WTC11 (cell line): ENCODE data around the gene ACOT13. TPM values are rescaled to one million over a fixed set of nuclear protein-coding genes. Genes with fewer than 3 reads are reported as not detected.

Source experiments
- ATF1 ChIP-seq: sonication (generic); formaldehyde crosslinking; IDR thresholded peaks from 2 replicates; pipeline ENCODE4 v1.8.1; 2023; ENCODE audit warnings: mild to moderate bottlenecking, moderate library complexity, missing genetic modification reagents
- CREB1 ChIP-seq: sonication (generic); formaldehyde crosslinking; IDR thresholded peaks from 2 replicates; pipeline ENCODE4 v1.8.0; 2023; ENCODE audit warnings: mild to moderate bottlenecking, missing genetic modification reagents
- CREM ChIP-seq: sonication (generic); formaldehyde crosslinking; IDR thresholded peaks from 2 replicates; pipeline ENCODE4 v1.8.1; 2022; ENCODE audit warnings: mild to moderate bottlenecking, missing genetic modification reagents, moderate library complexity
- FOXP1 ChIP-seq: sonication (generic); formaldehyde crosslinking; IDR thresholded peaks from 2 replicates; pipeline ENCODE4 v1.8.0; 2022; ENCODE audit warnings: missing genetic modification reagents, mild to moderate bottlenecking, moderate library complexity, borderline replicate concordance
- GTF2I ChIP-seq: fragments of 250-450 bp; sonication (Bioruptor Pico); conservative IDR thresholded peaks from 2 replicates; pipeline ENCODE4 v1.4.0; 2021; ENCODE audit warnings: mild to moderate bottlenecking
- JAZF1 ChIP-seq: fragments of 250-450 bp; sonication (Bioruptor Pico); IDR thresholded peaks from 2 replicates; pipeline ENCODE4 v1.9.0; 2021; ENCODE audit warnings: moderate library complexity, mild to moderate bottlenecking, inconsistent platforms
- JUN ChIP-seq: sonication (generic); formaldehyde crosslinking; IDR thresholded peaks from 2 replicates; pipeline ENCODE4 v1.8.0; 2023; ENCODE audit warnings: mild to moderate bottlenecking, missing genetic modification reagents
- NFE2L1 ChIP-seq: sonication (generic); formaldehyde crosslinking; IDR thresholded peaks from 2 replicates; pipeline ENCODE4 v1.8.1; 2023; ENCODE audit warnings: missing genetic modification reagents
- NFYB ChIP-seq: sonication (generic); formaldehyde crosslinking; conservative IDR thresholded peaks from 2 replicates; pipeline ENCODE4 v1.8.0; 2022; ENCODE audit warnings: low read depth, missing genetic modification reagents
- NR1H2 ChIP-seq: sonication (generic); formaldehyde crosslinking; IDR thresholded peaks from 2 replicates; pipeline ENCODE4 v1.9.0; 2021; ENCODE audit warnings: mild to moderate bottlenecking, moderate library complexity, missing genetic modification reagents
- NR3C1 ChIP-seq: sonication (generic); formaldehyde crosslinking; conservative IDR thresholded peaks from 2 replicates; pipeline ENCODE4 v1.8.1; 2023; ENCODE audit warnings: low read depth, mild to moderate bottlenecking, missing genetic modification reagents
- OVOL2 ChIP-seq: fragments of 250-450 bp; sonication (Bioruptor Pico); IDR thresholded peaks from 2 replicates; pipeline ENCODE4 v1.9.0; 2021; ENCODE audit warnings: mild to moderate bottlenecking, borderline replicate concordance
- PRRX2 ChIP-seq: fragments of 250-450 bp; sonication (Bioruptor Pico); IDR thresholded peaks from 2 replicates; pipeline ENCODE4 v1.8.0; 2021; ENCODE audit warnings: mild to moderate bottlenecking
- SOX15 ChIP-seq: fragments of 250-450 bp; sonication (Bioruptor Pico); IDR thresholded peaks from 2 replicates; pipeline ENCODE4 v1.9.0; 2021; ENCODE audit warnings: mild to moderate bottlenecking
- TEAD1 ChIP-seq: sonication (generic); formaldehyde crosslinking; IDR thresholded peaks from 2 replicates; pipeline ENCODE4 v1.8.0; 2022; ENCODE audit warnings: mild to moderate bottlenecking, missing genetic modification reagents
- total RNA-seq: library from RNA; stranded (reverse); gene quantifications from 3 replicates; pipeline ENCODE4 v1.2.3, GENCODE V29; 2021
- TF ChIP-seq, protein P1 (sequence below): sonication (generic); formaldehyde crosslinking; IDR thresholded peaks from 2 replicates; pipeline ENCODE4 v1.8.0; 2022; ENCODE audit warnings: missing genetic modification reagents
- TF ChIP-seq, protein P2 (sequence below): fragments of 250-450 bp; sonication (Bioruptor Pico); IDR thresholded peaks from 2 replicates; pipeline ENCODE4 v1.9.0; 2021; ENCODE audit warnings: mild to moderate bottlenecking, borderline replicate concordance
- TF ChIP-seq, protein P3 (sequence below): sonication (generic); formaldehyde crosslinking; IDR thresholded peaks from 2 replicates; pipeline ENCODE4 v1.8.1; 2022; ENCODE audit warnings: mild to moderate bottlenecking, missing genetic modification reagents, moderate library complexity, borderline replicate concordance
- TF ChIP-seq, protein P4 (sequence below): sonication (generic); formaldehyde crosslinking; IDR thresholded peaks from 2 replicates; pipeline ENCODE4 v1.8.1; 2022; ENCODE audit warnings: low read depth, mild to moderate bottlenecking, moderate library complexity, missing genetic modification reagents, borderline replicate concordance
- TF ChIP-seq, protein P5 (sequence below): sonication (generic); formaldehyde crosslinking; IDR thresholded peaks from 2 replicates; pipeline ENCODE4 v1.8.1; 2023; ENCODE audit warnings: mild to moderate bottlenecking, missing genetic modification reagents, borderline replicate concordance
- TF ChIP-seq, protein P6 (sequence below): sonication (generic); formaldehyde crosslinking; IDR thresholded peaks from 2 replicates; pipeline ENCODE4 v1.8.1; 2023; ENCODE audit warnings: mild to moderate bottlenecking, missing genetic modification reagents, moderate library complexity
- TF ChIP-seq, protein P7 (sequence below): fragments of 250-450 bp; sonication (Bioruptor Pico); IDR thresholded peaks from 2 replicates; pipeline ENCODE4 v2.1.2; 2022; ENCODE audit warnings: mild to moderate bottlenecking, moderate library complexity

Gene ACOT13
- total RNA-seq, 1 experiment from 2014 or later, result 54.0 TPM

DNA sequence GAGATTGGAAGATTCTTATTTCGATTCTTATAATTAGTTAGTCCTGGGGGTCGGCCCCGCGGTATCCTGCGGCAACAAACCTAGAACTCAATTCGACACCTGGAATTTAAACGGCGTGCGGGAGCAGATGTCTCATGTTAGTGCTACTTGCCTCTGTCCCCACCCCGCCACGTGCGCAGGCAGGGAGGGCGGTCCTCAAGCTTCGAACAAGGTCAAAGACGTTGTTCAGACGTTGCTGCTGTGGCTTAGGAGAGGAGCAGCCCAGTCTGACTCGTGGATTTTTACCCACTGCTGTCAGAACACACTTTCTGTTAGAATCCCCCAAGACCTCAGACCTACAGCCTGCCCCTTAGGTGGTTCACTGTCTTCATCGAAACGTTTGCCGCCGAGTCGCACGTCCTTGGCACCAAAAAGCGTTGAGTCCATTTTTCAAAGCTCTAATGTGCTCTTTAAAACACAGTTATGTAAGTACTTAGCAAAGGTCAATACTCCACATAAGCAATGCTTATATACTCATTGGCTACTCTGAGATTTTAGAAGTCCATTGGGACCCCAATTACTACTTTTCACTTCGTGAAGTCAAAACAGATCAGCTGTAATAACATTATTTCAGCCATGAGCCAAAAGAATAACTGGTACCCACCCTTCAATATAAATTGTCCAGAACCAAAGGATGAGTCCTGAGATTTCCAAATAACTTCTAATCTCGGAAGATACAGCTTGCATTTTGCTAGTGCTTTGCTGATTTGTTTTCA, 54.8 kb downstream of the ACOT13 start (continued):
- TF ChIP-seq, protein P1, sequence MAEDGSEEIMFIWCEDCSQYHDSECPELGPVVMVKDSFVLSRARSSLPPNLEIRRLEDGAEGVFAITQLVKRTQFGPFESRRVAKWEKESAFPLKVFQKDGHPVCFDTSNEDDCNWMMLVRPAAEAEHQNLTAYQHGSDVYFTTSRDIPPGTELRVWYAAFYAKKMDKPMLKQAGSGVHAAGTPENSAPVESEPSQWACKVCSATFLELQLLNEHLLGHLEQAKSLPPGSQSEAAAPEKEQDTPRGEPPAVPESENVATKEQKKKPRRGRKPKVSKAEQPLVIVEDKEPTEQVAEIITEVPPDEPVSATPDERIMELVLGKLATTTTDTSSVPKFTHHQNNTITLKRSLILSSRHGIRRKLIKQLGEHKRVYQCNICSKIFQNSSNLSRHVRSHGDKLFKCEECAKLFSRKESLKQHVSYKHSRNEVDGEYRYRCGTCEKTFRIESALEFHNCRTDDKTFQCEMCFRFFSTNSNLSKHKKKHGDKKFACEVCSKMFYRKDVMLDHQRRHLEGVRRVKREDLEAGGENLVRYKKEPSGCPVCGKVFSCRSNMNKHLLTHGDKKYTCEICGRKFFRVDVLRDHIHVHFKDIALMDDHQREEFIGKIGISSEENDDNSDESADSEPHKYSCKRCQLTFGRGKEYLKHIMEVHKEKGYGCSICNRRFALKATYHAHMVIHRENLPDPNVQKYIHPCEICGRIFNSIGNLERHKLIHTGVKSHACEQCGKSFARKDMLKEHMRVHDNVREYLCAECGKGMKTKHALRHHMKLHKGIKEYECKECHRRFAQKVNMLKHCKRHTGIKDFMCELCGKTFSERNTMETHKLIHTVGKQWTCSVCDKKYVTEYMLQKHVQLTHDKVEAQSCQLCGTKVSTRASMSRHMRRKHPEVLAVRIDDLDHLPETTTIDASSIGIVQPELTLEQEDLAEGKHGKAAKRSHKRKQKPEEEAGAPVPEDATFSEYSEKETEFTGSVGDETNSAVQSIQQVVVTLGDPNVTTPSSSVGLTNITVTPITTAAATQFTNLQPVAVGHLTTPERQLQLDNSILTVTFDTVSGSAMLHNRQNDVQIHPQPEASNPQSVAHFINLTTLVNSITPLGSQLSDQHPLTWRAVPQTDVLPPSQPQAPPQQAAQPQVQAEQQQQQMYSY, result no peak
- TF ChIP-seq CREM (CRISPR knock-in tag), result no peak
- no peak for TF ChIP-seq GTF2I (CRISPR knock-in tag)
- TF ChIP-seq NFE2L1 (CRISPR knock-in tag), result 0 out of 2 replicates have a peak, but pooled peaks have one; percentile 16
- TF ChIP-seq CREB1 (CRISPR knock-in tag), result 0 out of 2 replicates have a peak, but pooled peaks have one; percentile 3
- no peak for TF ChIP-seq ATF1 (CRISPR knock-in tag)
- peak; percentile 59; the same call in 1 of the 2 replicates for TF ChIP-seq TEAD1 (CRISPR knock-in tag)
- TF ChIP-seq, protein P2, sequence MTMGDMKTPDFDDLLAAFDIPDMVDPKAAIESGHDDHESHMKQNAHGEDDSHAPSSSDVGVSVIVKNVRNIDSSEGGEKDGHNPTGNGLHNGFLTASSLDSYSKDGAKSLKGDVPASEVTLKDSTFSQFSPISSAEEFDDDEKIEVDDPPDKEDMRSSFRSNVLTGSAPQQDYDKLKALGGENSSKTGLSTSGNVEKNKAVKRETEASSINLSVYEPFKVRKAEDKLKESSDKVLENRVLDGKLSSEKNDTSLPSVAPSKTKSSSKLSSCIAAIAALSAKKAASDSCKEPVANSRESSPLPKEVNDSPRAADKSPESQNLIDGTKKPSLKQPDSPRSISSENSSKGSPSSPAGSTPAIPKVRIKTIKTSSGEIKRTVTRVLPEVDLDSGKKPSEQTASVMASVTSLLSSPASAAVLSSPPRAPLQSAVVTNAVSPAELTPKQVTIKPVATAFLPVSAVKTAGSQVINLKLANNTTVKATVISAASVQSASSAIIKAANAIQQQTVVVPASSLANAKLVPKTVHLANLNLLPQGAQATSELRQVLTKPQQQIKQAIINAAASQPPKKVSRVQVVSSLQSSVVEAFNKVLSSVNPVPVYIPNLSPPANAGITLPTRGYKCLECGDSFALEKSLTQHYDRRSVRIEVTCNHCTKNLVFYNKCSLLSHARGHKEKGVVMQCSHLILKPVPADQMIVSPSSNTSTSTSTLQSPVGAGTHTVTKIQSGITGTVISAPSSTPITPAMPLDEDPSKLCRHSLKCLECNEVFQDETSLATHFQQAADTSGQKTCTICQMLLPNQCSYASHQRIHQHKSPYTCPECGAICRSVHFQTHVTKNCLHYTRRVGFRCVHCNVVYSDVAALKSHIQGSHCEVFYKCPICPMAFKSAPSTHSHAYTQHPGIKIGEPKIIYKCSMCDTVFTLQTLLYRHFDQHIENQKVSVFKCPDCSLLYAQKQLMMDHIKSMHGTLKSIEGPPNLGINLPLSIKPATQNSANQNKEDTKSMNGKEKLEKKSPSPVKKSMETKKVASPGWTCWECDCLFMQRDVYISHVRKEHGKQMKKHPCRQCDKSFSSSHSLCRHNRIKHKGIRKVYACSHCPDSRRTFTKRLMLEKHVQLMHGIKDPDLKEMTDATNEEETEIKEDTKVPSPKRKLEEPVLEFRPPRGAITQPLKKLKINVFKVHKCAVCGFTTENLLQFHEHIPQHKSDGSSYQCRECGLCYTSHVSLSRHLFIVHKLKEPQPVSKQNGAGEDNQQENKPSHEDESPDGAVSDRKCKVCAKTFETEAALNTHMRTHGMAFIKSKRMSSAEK, result peak; percentile 80; the same call in 1 of the 2 replicates
- no peak for TF ChIP-seq SOX15 (CRISPR knock-in tag)
- no peak for TF ChIP-seq OVOL2 (CRISPR knock-in tag)
- no peak for TF ChIP-seq JAZF1 (CRISPR knock-in tag)
- TF ChIP-seq, protein P3, sequence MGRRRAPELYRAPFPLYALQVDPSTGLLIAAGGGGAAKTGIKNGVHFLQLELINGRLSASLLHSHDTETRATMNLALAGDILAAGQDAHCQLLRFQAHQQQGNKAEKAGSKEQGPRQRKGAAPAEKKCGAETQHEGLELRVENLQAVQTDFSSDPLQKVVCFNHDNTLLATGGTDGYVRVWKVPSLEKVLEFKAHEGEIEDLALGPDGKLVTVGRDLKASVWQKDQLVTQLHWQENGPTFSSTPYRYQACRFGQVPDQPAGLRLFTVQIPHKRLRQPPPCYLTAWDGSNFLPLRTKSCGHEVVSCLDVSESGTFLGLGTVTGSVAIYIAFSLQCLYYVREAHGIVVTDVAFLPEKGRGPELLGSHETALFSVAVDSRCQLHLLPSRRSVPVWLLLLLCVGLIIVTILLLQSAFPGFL (CRISPR knock-in tag), result no peak
- TF ChIP-seq, protein P4, sequence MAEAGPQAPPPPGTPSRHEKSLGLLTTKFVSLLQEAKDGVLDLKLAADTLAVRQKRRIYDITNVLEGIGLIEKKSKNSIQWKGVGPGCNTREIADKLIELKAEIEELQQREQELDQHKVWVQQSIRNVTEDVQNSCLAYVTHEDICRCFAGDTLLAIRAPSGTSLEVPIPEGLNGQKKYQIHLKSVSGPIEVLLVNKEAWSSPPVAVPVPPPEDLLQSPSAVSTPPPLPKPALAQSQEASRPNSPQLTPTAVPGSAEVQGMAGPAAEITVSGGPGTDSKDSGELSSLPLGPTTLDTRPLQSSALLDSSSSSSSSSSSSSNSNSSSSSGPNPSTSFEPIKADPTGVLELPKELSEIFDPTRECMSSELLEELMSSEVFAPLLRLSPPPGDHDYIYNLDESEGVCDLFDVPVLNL, result no peak
- TF ChIP-seq, protein P5, sequence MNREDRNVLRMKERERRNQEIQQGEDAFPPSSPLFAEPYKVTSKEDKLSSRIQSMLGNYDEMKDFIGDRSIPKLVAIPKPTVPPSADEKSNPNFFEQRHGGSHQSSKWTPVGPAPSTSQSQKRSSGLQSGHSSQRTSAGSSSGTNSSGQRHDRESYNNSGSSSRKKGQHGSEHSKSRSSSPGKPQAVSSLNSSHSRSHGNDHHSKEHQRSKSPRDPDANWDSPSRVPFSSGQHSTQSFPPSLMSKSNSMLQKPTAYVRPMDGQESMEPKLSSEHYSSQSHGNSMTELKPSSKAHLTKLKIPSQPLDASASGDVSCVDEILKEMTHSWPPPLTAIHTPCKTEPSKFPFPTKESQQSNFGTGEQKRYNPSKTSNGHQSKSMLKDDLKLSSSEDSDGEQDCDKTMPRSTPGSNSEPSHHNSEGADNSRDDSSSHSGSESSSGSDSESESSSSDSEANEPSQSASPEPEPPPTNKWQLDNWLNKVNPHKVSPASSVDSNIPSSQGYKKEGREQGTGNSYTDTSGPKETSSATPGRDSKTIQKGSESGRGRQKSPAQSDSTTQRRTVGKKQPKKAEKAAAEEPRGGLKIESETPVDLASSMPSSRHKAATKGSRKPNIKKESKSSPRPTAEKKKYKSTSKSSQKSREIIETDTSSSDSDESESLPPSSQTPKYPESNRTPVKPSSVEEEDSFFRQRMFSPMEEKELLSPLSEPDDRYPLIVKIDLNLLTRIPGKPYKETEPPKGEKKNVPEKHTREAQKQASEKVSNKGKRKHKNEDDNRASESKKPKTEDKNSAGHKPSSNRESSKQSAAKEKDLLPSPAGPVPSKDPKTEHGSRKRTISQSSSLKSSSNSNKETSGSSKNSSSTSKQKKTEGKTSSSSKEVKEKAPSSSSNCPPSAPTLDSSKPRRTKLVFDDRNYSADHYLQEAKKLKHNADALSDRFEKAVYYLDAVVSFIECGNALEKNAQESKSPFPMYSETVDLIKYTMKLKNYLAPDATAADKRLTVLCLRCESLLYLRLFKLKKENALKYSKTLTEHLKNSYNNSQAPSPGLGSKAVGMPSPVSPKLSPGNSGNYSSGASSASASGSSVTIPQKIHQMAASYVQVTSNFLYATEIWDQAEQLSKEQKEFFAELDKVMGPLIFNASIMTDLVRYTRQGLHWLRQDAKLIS (CRISPR knock-in tag), result no peak
- no peak for TF ChIP-seq NFYB
- no peak for TF ChIP-seq NR3C1 (CRISPR knock-in tag)
- TF ChIP-seq, protein P6, sequence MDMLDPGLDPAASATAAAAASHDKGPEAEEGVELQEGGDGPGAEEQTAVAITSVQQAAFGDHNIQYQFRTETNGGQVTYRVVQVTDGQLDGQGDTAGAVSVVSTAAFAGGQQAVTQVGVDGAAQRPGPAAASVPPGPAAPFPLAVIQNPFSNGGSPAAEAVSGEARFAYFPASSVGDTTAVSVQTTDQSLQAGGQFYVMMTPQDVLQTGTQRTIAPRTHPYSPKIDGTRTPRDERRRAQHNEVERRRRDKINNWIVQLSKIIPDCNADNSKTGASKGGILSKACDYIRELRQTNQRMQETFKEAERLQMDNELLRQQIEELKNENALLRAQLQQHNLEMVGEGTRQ, result peak; percentile 54
- no peak for TF ChIP-seq PRRX2
- TF ChIP-seq NR1H2 (CRISPR knock-in tag), result no peak
- TF ChIP-seq, protein P7, sequence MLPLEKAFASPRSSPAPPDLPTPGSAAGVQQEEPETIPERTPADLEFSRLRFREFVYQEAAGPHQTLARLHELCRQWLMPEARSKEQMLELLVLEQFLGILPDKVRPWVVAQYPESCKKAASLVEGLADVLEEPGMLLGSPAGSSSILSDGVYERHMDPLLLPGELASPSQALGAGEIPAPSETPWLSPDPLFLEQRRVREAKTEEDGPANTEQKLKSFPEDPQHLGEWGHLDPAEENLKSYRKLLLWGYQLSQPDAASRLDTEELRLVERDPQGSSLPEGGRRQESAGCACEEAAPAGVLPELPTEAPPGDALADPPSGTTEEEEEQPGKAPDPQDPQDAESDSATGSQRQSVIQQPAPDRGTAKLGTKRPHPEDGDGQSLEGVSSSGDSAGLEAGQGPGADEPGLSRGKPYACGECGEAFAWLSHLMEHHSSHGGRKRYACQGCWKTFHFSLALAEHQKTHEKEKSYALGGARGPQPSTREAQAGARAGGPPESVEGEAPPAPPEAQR (CRISPR knock-in tag), result no peak
- peak; percentile 87; the same call in 1 of the 2 replicates for TF ChIP-seq FOXP1 (CRISPR knock-in tag)
- TF ChIP-seq JUN (CRISPR knock-in tag), result no peak
